HG02981 (cell line): ENCODE results near the gene SCTR.

Experiments
- ATAC-seq: cut with Tn5 transposase; IDR thresholded peaks from one replicate; pipeline ENCODE4 v1.9.1; 2021; ENCODE audit warnings: mild to moderate bottlenecking, moderate library complexity; ENCODE audit not compliant: unreplicated experiment

Gene SCTR

DNA sequence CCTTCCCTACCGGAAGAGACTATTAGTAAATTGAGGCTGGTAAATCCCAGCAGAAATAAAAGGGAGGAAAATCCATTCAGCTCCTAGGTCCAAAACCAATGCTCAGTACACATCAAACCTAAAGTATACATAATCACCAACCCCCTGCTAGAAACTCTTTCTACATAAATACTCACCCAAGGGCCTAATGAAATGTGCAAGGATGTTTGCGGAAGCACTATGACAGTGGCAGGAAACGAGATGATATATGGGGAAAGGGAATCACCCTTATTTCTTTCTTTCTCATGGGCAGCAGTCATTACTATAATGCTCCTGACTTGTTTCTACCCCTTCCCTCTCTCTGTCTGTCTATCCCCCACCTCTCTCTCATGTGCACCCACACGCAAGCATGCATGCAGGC, 1.3 kb upstream of the SCTR start:
- no peak for ATAC-seq

DNA sequence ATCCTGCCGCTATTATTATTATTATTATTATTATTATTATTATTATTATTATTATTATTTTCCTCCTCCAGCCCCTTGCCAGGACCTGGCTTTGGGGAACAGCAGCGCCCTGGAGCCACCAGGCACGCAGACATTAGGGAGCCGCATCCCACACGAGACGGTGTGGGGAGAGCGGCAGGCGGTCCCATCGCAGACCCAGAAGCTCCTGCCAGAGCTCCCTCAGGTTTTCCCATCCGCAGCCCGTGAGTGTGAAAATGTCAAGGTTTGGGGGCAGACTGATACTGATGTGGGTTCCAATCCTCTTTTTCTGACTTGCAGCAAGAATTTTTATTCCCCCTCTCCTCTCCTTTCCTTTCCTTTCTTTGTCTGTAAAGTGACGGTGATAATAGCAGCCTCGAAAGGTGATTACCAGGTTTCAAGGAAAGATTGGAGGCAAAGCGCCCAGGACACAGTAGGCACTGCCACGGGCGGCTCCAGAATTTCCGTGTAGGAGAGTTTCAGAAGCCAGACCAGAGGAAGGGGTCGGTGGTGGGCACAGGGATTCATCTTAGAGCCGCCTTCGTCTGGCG, 816 bp downstream of the SCTR start:
- ATAC-seq, result no peak

DNA sequence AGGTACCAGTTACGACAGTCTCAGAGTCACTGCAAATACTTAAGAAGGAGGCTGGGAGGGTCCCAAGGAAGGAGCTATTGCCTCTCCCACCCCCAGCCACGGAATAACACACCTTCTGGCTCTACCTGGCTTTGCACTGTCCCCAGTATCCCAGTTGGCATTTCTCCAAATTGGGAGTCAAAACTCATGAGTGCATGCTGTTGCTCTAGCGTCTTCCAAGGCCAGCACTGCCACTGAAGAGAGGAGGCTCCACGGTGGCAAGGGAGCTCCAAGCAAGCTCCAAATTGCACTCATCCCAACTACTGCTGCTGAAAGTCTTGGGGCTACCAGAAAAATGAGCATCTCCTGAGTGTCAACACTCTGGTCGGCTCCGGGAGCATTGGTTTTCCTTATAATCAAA, 1.6 kb downstream of the SCTR start:
- no peak for ATAC-seq

DNA sequence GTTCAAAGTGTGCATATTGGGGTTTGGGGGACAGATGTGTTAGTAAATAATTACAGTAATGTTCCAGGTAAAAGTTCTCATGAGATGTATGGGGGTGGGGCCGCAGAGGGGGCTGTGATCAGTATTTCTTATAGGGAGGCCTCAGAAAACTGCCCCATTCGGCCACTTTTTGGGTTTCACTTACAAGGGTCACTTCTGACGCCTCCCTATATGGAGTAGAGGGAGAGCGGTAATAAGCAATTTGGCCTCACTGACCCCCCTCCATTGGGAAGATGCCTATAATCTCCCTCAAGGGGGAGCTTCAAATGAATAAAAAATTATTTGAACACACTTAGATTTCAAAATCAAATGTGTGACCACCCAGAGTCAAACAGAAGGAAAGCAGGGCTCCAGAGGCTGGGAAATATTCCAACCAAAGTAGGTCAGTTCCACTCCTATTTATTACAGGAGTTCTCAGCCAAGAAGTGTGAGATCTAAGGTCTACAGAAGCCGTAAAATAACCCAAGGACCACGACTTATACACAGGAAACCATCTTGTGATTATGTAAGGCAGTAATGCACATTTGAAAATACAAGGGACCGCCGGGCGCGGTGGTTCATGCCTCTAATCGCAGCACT, 2.7 kb downstream of the SCTR start:
- no peak for ATAC-seq

DNA sequence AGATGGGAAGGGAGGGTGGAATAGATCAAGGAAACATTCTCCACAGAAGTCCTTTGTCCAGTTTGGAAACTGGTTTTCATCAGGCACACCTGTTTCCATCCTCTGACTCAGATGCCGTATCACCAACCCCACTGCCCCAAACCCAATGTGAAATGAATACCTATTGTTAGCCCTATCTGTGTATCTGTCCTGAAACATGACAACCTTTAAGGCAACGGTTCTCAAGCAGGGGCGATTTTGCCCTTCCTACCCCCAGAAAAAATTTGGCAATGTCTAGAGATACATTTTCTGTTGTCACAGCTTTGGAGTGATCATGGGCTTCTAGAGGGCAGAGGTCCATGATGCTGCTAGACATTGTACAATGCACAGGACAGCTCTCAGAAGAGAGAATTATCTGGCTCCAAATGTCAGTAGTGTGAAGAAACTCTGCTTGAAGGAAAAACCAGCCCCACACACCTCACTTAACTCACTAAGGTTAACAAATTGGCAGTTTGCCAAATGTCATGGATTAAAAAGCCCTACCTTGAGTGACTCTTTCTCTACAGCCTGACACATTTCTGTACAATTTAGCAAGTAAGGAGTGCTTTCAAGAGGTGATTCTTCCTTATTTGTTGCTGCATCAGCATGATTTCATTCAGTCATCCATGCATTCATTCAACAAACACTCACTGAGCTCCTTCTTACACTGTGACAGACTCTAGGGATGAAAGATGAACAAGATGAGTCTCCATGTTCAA, 3.4 kb downstream of the SCTR start:
- ATAC-seq, result no peak

DNA sequence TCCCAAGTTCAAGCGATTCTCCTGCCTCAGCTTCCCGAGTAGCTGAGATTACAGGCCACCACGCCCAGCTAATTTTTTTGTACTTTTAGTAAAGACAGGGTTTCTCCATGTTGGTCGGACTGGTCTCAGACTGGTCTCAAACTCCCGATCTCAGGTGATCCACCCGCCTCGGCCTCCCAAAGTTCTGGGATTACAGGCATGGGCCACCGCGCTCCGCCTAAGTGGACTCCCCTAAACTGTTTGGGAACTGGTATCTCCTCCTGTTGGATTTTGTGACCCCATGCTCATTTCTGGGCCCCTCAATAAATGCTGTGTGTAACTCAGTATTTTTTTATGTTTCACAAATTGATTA, 5.2 kb downstream of the SCTR start:
- ATAC-seq, result no peak

DNA sequence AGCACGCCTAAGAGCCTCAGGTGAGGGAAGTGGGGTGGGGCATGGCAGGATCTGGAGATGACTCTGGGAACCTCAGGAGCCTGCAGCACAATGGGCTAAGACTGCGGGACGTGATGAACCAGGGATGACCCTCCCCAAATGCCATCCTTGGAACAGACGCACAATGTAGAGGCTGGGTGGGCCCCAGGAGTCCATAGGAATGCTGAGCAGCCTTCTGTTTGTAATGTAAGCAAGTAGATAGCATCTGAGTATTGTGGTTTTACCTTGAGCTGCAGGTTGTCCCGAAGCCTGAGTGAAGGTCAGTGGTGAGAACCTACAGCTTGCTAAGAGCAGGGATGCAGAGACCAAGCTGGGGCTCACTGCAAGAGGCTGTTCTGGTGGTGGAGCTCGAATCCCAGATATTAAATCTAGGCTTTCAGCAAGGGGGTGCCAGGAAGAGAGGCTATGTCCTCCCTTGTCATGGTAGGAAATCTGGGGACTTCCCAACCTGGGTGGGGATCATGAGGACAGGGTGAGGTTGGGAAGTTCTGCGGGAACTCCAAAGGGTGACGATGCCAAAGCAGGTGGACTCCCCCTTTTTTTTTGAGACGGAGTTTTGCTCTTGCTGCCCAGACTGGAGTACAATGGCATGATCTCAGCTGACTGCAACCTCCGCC, 5.8 kb downstream of the SCTR start:
- ATAC-seq, result no peak

DNA sequence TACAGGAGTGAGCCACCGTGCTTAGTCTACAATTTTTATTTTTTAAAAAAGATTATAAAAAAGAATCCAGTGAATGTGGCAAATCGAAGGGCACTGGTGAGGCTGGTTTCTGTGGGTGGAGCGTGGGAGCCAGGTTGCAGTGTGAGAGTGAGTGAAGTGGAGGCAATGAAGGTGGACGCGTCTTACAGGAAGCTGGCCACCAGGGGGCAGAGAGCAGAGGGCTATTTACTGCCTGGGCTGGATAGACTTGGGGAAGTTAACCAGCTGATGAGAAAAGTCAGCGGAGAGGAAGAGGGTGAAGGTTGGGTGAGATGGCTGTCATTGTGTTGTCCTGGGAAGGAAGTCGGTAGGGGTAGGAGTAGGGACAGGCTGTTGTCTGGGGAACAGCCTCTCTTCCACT, 6.8 kb downstream of the SCTR start:
- peak; percentile 94 for ATAC-seq

DNA sequence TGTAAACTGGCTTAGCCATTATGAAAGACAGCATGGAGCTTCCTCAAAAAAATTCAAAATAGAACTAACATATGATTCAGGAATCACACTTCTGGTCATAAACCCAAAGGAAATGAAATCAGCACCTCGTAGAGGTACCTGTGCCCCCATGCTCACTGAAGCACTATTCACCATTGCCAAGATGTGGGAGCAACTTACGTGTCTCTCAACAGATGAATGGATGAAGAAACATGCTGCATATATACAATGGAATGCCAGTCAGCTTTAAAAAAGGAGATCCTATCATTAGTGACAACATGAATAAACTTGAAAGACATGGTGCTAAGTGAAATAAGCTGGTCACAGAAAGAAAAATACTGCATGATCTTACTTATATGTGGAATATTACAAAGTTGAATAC, 8.2 kb downstream of the SCTR start:
- no peak for ATAC-seq

DNA sequence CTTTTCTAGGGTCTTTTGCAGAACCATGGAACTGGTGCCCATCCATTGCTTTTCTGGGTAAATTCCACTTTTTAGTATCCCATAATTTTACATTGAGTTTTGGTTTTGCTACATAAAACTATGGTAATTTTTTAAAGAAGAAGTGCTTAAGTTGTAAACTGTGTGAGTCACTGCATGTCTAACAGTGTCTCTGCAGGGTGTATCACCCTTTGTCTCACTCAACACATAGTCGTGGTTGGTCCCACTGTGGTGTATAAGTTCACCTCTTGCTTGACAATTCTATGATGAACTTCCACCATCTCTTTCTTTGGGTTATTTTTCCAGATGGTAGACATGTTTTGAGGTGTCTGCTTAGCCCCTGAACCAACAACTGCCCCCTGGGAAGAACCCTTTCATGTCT, 10.5 kb downstream of the SCTR start:
- ATAC-seq, result no peak

DNA sequence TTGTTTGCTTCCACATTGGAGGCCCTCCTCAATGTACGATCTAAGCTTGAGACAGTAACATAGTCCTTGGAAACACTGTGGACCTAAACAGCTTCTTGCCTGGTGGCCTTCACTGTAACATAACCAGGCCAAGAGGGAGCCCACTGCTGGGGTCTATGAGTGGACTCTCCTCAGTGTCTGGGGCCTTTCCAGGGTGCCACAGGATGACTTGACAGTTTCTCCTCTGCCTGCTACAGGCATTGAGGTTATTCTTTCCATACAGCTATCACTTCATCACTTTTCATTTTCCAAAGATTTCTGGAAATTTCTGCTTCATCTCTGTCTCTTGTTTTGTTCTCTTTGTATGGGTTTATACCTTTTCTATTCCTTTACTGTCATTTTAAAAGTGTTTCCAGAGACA, 11.3 kb downstream of the SCTR start:
- ATAC-seq, result no peak

DNA sequence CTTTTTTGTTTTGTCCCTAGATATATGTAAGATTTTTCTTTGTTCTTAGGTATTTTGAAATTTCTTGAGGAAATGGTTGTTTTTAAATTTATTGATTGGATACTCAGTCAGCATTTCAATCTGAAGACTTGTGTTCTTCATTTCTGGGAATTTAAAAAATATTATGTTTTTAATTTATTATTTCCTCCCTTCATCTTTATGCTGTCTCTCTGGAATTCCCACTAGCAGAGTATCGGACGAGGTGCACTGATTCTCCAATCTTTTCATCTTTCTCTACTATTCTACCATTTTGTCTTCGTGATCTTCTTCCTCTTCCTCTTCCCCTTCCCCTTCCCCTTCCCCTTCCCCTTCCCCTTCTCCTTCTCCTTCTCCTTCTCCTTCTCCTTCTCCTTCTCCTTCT, 12.3 kb downstream of the SCTR start:
- ATAC-seq, result no peak

DNA sequence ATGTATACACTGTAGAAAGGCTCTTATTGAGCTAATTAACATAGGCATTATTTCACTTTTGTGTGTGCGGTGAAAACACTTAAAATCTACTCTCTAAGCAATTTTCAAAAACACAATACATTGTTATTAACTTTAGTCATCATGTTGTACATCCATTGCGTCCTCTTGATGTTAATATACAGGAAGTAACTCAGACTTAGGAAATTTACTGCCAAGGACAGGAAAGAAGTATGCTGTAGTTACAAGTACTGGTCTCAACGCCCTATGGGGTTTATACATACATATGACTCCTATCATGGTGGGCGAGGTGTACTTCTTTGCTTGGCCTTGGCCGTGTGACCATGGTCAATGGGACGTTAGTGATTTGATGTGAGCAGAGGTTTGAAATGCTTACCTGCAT, 15.5 kb downstream of the SCTR start:
- no peak for ATAC-seq

DNA sequence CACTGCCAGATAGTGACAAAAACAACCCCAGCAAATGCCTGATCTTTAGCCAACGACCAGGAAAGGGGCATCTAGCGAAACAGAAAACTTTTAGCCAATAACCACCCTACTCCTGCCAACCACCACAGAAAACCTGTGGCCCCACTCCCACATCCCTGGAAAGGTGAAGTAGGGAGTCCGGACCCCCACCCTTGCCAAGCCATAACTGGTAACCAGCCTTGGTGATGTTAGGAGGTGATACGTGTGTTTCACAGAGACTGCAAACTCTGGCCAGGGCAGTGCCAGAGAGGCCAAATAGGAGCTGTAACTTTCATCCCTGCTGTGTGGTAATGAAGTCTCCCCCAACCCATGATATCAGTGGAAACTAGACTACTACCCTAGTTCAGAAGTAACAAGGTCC, 27.6 kb downstream of the SCTR start:
- ATAC-seq, result no peak

DNA sequence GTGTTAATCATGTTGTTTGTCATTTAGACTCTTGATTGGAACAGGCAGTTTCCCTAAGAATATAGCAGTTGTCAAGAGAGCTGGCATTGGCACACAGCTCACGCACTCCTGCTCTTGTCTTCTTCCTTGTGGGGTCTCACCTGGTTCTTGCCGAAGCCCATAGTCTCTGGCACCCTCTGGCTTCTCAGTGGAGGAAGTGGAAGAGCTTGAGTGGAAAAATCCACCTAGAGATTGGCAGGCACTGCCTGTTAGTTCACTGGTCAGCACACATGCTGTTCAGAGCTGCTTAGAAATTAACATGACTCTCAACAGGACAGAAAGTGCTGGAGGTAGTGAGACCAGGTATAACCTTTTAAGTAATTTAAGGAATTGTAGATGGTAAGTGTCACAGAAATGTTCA, 28.3 kb downstream of the SCTR start:
- ATAC-seq, result no peak

DNA sequence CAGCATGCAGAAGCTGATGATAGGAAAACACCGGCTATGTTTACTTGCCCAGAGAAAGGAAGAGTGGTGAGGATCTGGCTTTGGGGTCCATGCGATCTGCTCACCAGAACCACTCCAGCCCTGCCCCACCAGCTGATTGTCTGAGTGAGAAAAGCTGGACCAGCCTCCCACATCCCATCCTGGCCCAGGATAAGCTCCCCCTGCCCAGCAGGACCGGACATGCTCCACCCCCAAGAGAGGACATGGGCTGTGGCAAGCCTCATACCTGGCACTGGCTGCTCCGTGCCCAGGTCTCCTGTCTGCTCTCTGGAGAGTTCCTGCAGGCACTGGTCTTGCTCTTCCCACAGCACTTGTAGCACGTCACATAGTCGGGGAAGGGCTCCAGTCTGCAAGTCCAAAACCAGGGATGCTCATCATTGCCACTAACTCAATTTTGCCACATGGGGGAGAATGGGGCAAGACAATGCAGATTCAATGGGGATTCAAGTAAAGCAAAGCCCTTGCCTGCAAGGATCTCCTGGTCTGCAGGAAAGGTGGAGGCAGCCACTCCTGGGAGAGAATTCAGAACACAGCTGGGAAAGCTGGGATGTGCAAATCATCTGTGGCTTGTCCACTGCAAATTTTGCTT, 30.0 kb downstream of the SCTR start:
- no peak for ATAC-seq

DNA sequence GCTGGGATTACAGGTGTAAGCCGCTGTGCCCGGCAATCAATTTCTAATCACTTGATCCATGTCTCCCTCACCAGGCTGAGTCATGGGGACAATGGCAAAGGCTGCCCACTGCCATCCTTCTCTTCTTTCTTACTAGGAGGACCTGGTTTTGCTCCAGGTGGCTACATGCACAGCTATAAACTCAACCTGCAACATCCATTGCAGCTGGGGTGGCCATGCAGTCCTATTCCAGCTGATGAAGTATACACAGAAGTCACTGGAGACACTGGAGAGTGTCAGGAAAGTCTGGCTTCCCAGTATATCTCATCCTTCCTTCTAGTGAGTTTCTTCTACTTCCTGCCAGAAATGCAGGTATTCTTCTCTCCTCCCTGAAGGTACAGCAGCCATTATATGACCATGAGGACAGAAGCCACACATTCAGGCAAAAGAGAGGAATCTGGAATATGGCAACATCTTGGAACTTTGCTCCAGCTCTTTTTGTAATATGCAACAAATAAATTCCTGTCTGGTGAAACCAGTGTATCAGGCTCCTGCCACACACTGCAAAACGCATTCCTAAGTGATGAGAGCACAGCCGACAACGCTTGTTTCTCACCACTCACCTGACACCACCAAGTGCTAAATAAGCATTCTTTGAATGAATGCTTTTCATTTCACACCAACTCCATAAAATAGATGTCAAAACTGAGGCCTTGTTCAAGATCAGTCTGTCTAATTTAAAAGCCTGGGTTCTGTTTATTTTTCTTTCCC, 32.3 kb downstream of the SCTR start:
- no peak for ATAC-seq

DNA sequence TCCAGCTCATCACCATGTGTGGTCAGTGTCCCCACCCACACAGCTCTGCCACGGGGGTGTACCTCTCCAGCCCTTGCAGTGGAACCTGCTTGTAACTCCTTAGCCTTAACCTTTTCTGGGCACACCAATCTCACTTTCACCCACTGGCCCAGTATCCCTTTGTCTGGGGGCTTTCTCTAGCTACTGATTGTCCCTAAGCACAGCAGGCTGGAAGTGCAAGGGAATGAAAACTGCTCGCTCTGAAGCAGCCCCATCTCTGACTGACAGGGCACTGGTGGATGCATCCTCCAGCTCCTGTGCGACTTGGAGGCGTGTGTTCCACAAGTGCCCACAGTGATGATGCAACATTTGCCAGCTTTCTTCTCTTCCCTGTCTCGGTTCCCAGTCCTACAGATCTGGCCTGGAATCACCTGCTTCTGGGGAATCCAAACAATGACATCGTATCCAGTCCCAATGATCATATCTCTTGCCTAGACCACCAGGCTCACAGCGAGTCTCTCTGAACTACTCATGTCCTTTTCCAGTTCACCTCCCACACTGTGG, 33.6 kb downstream of the SCTR start:
- ATAC-seq, result no peak

DNA sequence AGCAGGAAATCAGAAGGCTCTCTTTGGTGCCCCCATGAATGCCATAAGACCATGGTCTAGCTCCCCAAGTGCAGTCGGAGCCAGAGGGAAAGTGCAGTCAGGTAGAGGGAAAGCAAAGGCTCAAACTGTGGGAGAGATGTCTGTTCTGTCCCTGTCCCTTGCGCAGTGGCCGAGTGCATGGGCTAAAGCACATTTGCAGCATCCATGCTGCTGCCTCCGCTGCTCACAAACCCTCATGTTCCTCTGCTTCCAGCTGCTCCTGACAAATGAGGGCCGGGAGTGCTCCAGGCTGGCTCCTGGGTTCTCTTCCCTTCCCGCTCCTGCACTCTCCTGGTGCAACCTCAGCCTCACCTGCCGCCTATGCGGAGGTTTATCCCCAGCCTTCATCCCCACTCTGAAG, 34.2 kb downstream of the SCTR start:
- no peak for ATAC-seq

DNA sequence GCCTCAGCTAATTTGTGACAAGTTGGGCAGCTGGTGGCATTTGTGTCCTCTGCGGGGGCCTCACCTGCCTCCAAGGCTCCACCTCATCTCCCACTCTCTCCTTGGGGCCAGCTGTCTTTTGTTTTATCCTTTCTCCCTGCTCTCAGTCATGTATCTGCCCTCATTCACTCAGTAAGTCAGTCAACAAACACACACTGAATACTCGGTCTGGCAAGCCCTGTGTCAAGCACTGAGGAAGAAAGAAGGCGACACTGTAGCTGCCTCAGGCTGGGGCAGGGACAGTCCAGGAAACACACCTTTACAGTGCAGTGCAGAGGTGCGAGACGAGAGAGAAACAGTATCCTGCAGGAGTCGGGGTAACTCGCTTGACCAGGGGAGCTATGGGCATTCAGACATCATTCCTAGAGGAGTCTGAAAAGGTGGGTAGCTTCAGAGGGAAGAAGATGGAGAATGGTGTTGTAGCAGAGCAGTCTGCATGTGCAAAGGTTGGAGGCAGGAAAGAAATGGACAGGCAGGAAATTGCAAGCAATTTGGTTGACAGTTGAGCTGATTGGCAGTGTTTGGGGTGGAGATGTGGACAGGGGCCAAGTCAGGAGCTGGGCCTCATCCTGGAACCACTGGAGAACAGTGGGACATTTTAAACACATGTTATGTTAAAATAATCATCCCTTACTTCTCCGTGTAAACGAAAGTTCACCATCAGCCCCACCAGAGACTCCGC, 34.9 kb downstream of the SCTR start:
- ATAC-seq, result no peak
